IMR-90 (cell line): ENCODE data around the gene HSPH1.

Source experiments
- CTCF ChIP-seq: conservative IDR thresholded peaks from 2 replicates; pipeline ENCODE4 v1.5.1; 2012; ENCODE audit warnings: mild to moderate bottlenecking, low read depth, low read length, improper control_type of control experiment
- POLR2A ChIP-seq: IDR thresholded peaks from 2 replicates; pipeline ENCODE4 v1.6.1; 2012; ENCODE audit warnings: mild to moderate bottlenecking, low read depth, low read length
- RCOR1 ChIP-seq: IDR thresholded peaks from 2 replicates; pipeline ENCODE4 v1.6.1; 2012; ENCODE audit warnings: mild to moderate bottlenecking, low read length, improper control_type of control experiment; ENCODE audit not compliant: insufficient replicate concordance
- RFX5 ChIP-seq: IDR thresholded peaks from 2 replicates; pipeline ENCODE4 v1.8.0; 2012; ENCODE audit warnings: low read depth, mild to moderate bottlenecking, low read length, moderate library complexity

- TF ChIP-seq RFX5: no peak
- no peak for TF ChIP-seq RCOR1
- TF ChIP-seq CTCF: no peak
- TF ChIP-seq POLR2A: no peak
These were observed 18.1 kb upstream of the HSPH1 start for GRCh38 chr13:31179754-31180153.
